ENCODE measurements around the gene SCN4B.
"Not testable (repeated sequence)": the region's sequence is repeated elsewhere in the genome, so short reads cannot be mapped to it uniquely, and the experiment has no call there.

SCN4B gene

DNA sequence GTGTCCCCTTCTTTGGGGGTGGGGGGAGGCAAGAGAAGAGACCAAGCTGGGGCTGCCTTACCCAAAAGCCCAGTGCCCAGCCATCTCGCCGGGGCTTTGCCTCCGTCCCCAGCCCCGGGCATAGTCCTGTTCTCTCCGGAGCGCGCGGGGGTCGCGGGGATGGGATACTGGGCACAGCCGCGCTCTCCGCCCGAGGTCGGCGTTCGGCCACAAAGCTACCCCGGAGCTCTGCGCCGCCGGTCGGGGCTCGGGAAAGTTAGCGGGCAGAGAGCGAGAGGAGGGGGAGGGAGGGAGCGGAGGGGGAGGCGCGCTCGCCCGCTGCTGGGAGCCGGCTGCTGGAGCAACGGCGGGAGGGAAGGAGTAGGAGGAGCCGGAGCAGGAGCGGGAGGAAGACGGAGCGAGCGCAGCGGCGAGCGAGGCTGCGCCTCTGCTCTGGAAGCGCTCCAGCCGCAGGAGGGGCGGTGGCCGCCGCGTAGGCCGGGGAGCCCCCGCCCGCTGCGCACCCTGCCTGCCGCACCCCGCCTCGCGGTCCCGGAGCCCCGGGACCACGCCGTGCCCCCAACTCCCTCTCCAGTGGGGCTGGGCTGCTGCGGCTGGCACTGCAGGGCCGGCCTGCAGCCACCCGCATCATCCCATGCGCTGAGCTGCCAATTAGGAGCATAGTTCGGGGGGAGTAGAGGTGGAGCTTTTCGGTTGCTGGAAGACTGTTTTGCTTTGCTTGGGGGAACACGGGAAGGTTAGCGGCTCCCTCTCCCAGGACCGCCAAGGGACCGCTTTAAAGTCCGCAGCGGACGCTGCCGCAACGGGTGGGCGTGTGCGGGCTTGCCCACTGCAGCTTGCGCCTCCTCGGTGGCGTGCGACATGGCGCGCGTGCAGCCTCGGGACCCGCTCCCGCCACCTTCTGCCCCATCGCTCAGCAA is at the start of gene SCN4B:
SCN4B (minus strand) TSS at position 272 of the 920 bp plus-strand sequence; CDS start at position 122, 150 bp downstream.
- DNase-seq: peak; percentile 14

- no peak for DNase-seq
These were observed 49.3 kb upstream of the SCN4B start for GRCh38 chr11:118201966-118202365.

DNA sequence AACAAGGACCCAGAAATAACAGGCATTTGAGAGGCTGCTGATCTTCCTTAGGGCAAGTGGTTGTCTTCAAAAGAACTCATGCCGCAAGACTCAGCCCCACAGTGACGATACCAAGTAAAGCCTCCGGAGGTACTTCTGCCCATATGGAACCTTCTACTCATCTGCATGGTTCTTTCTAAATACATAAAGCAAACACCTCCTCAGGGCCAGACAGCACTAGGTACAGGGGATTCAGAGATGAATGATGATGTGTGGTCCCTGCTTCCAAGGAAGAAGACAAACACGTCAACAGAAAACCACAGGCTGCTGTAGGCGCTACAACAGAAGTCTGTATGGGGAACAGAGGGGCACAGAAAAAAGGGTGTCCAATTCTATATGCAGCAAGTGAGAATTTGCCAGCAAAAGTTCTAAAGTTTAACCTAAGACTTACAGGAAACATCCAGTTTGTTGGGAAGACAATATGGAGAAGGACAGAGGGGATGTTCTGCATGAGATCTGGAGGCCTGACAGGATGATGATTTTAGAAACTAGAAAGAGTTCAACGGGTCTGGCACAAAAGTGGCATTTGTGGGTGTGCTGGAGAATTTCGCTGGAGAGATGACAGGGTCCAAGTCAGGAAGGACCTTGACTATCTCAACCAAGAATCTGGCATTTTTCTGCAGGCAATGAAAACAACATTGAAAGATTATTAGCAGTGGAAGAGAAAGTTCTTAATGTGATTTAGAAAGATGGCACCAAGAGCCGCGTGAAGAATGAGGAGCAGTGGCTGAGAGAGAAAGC is 48.5 kb upstream of the SCN4B start:
- DNase-seq: peak; percentile 30

GRCh38 chr11:118200497-118200896 is 47.9 kb upstream of the SCN4B start:
- no peak for DNase-seq

GRCh38 chr11:118199135-118199534 is 46.5 kb upstream of the SCN4B start:
- DNase-seq: no peak

GRCh38 chr11:118198370-118198769 is 45.7 kb upstream of the SCN4B start:
- DNase-seq: peak; percentile 84

- no peak for DNase-seq
These were observed 42.4 kb upstream of the SCN4B start for GRCh38 chr11:118194835-118195627.

GRCh38 chr11:118193910-118194566 is 41.4 kb upstream of the SCN4B start:
- DNase-seq: no peak

DNA sequence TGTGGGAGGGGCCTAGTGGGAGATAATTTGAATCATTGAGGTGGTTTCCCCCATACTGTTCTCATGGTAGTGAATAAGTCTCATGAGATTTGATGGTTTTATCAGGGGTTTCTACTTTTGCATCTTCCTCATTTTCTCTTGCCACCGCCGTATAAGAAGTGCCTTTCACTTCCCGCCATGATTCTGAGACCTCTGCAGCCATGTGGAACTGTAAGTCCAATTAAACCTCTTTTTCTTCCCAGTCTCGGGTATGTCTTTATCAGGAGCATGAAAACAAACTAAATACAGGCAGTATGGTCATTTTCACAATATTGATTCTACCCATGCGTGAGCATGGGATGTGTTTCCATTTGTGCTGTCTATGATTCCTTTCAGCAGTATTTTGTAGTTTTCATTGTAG is 40.2 kb upstream of the SCN4B start:
- DNase-seq: not testable (repeated sequence)

DNA sequence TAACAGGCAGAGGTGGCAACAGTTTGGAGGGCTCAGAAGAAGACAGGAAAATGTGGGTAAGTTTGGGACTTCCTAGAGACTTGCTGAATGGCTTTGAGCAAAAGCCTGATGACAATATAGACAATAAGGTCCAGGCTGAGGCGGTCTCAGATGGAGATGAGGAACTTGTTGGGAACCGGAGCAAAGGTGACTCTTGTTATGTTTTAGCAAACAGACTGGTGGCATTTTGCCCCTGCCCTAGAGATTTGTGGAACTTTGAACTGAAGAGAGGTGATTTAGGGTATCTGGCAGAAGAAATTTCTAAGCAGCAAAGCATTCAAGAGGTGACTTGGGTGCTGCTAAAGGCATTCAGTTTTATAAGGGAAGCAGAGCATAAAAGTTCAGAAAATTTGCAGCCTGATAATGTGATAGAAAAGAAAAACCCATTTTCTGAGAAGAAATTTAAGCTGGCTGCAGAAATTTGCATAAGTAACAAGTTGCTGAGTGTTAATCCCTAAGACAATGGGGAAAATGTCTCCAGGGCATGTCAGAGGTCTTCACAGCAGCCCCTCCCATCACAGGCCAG is 38.4 kb upstream of the SCN4B start:
- DNase-seq: not testable (repeated sequence)

- DNase-seq: no peak
These were observed 33.9 kb upstream of the SCN4B start for GRCh38 chr11:118186346-118187107.

- DNase-seq: no peak
These were observed 32.4 kb upstream of the SCN4B start for GRCh38 chr11:118184784-118185579.

- not testable (repeated sequence) for DNase-seq
These were observed 31.1 kb upstream of the SCN4B start for GRCh38 chr11:118183691-118184090.

GRCh38 chr11:118180300-118180703 is 27.7 kb upstream of the SCN4B start:
- DNase-seq: no peak

DNA sequence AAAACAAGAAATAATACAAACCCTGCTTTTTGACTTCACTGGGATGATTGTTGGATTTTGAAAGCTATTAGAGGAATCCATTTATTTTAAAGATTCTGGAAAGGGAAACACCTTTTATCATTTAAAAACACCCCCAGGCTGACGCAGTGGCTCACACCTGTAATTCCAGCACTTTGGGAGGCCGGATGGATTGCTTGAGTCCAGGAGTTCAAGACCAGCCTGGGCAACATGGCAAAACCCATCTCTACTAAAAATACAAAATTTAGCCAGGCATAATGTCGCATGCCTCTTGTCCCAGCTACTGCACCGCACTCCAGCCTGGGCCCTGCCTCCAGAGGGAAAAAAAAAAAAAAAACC is 24.1 kb upstream of the SCN4B start:
- DNase-seq: no peak

GRCh38 chr11:118175993-118176777 is 23.6 kb upstream of the SCN4B start, which contains the start of gene SCN2B:
Gene SCN2B (minus strand): TSS chr11:118176639. CDS start chr11:118176431, 208 bp downstream.
- no peak for DNase-seq

DNA sequence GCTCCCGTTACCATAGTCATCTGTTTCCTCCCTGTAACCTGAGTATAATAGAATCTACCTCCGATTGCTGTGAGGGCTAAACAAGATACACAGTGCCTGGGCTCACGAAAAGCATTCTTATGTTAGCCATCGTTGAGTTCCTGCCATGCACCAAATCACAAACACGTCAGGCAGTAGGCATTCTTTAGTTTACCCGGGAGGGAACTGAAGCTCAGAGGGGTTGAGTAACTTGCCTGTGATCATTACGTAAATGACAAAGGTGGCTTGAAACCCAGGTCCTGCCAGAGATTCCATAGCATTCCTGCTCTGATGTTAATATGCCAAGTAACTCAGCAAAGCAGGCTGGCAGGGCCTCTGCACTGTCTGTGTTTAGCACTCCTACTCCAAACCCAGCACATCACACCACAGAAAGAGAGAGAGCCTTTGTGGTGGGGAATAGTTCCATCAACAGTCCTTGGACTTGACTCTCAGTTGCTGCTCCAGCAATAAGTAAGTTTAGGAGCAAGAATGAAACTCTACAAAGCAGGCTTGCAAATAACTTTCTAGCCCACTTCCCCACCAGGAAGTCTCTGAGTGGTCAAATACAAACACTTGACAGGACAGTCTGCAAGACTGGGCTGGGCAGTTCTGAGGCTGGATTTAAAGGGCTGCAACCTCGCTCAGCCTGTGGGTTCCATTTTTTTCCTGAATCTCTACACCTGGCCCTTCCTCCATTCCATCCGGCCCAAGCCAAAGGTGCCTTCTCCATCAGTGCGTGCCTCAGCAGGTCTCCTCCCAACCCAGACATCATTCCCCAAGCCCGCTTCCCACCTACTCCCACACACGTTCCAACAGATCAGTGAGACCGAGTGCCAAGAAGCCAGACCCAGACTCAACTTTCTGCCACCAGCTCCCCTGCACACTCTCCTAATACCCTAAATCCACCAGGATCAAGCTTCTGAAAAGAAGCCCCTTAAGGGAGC is 22.7 kb upstream of the SCN4B start:
- no peak for DNase-seq

- DNase-seq: no peak
These were observed 21.5 kb upstream of the SCN4B start for GRCh38 chr11:118174006-118174567.
